ENCODE data around the gene ELFN2.

Gene ELFN2

DNA sequence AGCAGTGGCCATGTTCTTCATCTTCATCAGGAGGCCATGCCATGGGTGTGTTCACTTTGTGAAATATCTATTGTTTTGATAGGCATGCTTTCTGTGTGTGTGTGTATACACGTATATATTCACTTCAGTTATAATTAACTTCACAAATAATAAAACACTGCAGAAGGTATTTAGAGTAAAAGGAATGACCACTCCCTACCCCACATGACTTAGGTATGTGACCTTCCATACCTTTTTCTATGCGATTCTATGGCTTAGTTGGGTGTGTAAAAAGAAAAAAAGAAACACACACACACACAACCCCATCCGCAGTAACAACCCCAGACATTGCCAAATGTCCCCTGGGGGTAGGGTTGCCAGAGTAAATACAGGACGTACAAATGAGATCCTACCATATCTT, 73.0 kb downstream of the ELFN2 start:
- Histone ChIP-seq H3K27me3 (replicated peaks) (peaks cover 9% of the 10 kb centered on the region), H3K36me3 (replicated peaks) (no peaks in the 10 kb centered on the region), H3K4me3 (ENCODE audit: low read depth, low read length) (no peak overlapping the region), H3K27ac (no peak overlapping the region)
- DNase-seq, result no peak
- in situ Hi-C loops (cut with HindIII; ENCODE audit: low pct_ligation_motif_present, low sequenced_read_pairs), result no loop called here
- TF ChIP-seq, protein P1, sequence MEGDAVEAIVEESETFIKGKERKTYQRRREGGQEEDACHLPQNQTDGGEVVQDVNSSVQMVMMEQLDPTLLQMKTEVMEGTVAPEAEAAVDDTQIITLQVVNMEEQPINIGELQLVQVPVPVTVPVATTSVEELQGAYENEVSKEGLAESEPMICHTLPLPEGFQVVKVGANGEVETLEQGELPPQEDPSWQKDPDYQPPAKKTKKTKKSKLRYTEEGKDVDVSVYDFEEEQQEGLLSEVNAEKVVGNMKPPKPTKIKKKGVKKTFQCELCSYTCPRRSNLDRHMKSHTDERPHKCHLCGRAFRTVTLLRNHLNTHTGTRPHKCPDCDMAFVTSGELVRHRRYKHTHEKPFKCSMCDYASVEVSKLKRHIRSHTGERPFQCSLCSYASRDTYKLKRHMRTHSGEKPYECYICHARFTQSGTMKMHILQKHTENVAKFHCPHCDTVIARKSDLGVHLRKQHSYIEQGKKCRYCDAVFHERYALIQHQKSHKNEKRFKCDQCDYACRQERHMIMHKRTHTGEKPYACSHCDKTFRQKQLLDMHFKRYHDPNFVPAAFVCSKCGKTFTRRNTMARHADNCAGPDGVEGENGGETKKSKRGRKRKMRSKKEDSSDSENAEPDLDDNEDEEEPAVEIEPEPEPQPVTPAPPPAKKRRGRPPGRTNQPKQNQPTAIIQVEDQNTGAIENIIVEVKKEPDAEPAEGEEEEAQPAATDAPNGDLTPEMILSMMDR (IDR thresholded peaks at IDR 0.05; ENCODE audit: low read depth, low read length, missing control alignments), result no peak

DNA sequence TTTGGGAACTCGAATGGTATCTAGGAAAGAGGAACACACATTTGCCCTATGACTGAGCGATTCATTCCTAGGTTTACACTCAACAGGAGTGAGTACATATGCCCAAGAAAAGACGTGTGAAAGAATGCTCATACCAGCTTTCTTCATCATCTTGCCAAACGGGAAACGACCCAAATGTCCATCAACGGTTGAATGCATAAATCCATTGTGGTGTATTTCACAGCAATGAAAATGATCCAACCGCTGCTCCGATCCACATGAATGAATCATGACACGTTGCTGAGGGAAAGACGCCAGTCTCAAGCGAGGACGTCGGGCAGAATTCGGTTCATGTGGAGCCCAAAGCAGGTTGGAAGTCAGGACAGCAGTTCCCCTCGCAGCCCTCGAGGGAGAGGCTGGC, 73.4 kb downstream of the ELFN2 start:
- Histone ChIP-seq H3K4me3 (ENCODE audit: low read depth, low read length) (no peak overlapping the region), H3K27me3 (replicated peaks) (peaks cover 9% of the 10 kb centered on the region), H3K36me3 (replicated peaks) (no peaks in the 10 kb centered on the region), H3K27ac (no peak overlapping the region)
- DNase-seq, result no peak
- in situ Hi-C loops (cut with HindIII; ENCODE audit: low pct_ligation_motif_present, low sequenced_read_pairs), result no loop called here
- TF ChIP-seq, protein P1 (IDR thresholded peaks at IDR 0.05; ENCODE audit: low read depth, low read length, missing control alignments), result no peak

DNA sequence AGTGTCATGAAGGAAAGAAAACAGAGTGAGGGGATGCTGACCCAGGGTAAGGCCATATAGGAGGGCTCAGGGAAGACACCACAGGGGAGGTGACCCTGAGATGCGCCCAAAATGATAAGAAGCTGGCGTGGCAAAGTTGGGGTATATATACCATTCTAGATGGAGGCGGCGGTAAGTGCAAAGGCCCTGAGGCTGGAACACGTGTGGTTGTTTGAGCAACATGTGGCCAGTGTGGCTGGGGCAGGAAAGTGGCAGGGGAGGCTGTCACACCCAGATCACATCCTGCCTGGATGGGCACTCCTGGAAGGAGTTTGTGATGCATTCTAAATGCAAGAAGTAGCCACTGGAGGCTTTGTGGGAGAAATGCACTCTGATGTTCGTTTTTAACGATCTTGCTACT, 74.8 kb downstream of the ELFN2 start:
- TF ChIP-seq, protein P1 (IDR thresholded peaks at IDR 0.05; ENCODE audit: low read depth, low read length, missing control alignments), result no peak
- Histone ChIP-seq H3K27me3 (replicated peaks) (peaks cover 9% of the 10 kb centered on the region), H3K36me3 (replicated peaks) (no peaks in the 10 kb centered on the region), H3K27ac (no peak overlapping the region), H3K4me3 (ENCODE audit: low read depth, low read length) (no peak overlapping the region)
- in situ Hi-C loops (cut with HindIII; ENCODE audit: low pct_ligation_motif_present, low sequenced_read_pairs), result no loop called here
- DNase-seq, result no peak

DNA sequence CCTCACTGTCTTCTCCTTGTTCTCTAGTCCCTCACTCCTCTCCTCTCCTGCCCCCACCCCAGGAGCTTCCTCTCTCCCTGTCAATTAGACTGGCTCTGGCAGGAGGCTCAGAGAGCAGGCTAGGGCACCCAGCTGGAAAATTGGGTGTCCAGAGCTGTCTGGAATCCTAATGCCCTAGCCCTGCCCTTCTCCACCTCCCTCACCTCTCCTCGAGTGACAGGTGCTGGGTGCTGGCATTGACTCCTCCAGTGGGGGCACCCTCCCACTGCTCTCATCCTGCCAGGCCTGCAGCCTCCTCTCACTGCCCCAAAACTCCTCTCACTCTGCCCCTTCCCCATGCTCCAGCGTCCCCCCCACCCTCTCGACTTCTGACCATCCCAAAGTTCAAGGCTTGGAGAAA, 76.0 kb downstream of the ELFN2 start:
- Histone ChIP-seq H3K36me3 (replicated peaks) (no peaks in the 10 kb centered on the region), H3K4me3 (ENCODE audit: low read depth, low read length) (no peak overlapping the region), H3K27me3 (replicated peaks) (peaks cover 9% of the 10 kb centered on the region), H3K27ac (no peak overlapping the region)
- no peak for DNase-seq
- in situ Hi-C loops (cut with HindIII; ENCODE audit: low pct_ligation_motif_present, low sequenced_read_pairs), result no loop called here
- TF ChIP-seq, protein P1 (IDR thresholded peaks at IDR 0.05; ENCODE audit: low read depth, low read length, missing control alignments), result no peak

DNA sequence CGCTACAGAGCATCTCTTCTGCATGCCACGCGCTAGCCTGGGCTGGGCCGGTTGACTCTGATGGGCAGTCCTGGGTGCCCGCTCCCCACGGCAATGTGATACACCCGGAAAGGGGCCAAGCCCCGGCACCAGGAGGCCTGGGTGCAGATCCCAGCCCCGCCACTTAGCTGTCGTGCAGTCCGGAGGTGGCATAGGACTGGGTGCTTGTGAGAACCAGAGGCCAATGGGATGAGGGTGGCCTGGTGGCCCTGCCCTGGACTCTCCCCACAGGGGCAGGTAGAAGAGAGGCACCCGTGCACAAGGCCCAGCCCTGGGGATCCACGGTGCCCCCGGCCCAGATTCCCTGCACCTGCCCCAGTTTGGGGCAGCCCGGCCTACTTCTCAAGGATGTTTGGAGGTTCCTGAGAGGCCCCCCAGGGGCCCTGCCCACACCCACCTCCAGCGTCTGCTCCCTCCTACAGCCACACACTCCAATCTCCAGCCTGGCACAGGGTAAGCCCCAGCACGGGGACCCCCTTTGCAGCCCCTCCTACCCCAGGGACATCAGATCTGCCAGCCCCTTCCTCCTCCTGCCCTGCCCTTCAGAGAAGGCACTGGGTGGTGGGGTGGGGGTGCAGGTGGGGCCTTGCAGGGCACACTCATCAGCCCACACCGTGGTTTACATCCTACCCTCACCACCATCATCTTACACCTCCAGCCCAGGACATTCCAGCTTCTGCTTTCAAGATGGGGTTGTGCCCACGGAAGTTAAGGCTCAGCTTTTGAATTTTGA, 78.0 kb downstream of the ELFN2 start:
- H3K27ac ChIP-seq, result no peak overlapping the region
- no peak for DNase-seq
- in situ Hi-C loops (cut with HindIII; ENCODE audit: low pct_ligation_motif_present, low sequenced_read_pairs), result no loop called here
- no peaks in the 10 kb centered on the region for H3K36me3 ChIP-seq (replicated peaks)
- no peak overlapping the region for H3K4me3 ChIP-seq (ENCODE audit: low read depth, low read length)
- peaks cover 9% of the 10 kb centered on the region for H3K27me3 ChIP-seq (replicated peaks)
- TF ChIP-seq, protein P1 (IDR thresholded peaks at IDR 0.05; ENCODE audit: low read depth, low read length, missing control alignments), result no peak

DNA sequence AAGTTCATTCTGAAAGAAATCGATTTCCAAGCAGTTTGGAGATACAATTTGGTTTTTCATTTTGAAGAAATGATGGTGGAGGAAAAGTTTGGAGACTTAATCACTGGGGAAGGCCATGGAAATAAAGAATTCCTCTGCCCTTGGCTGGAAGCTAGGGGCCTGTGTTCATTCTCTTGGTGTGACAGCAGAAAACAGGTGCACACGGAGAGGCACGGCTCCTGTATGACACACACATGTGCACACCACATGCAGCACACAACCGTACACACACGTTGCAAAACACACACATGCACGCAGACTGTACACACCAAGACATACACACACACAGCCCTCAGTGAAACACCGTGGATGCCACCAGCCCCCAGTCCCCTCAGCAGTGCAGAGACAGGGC, 80.8 kb downstream of the ELFN2 start:
- Histone ChIP-seq H3K27me3 (replicated peaks) (peaks cover 8% of the 10 kb centered on the region), H3K36me3 (replicated peaks) (no peaks in the 10 kb centered on the region), H3K27ac (no peak overlapping the region), H3K4me3 (ENCODE audit: low read depth, low read length) (no peak overlapping the region)
- in situ Hi-C loops (cut with HindIII; ENCODE audit: low pct_ligation_motif_present, low sequenced_read_pairs), result no loop called here
- no peak for DNase-seq
- TF ChIP-seq, protein P1 (IDR thresholded peaks at IDR 0.05; ENCODE audit: low read depth, low read length, missing control alignments), result no peak

All from brain microvascular endothelial cell (primary cell).